ENCODE measurements around the gene TMEM63A. TPM values are rescaled to one million over a fixed set of nuclear protein-coding genes. Genes with fewer than 3 reads are reported as not detected.
A peak's percentile ranks its signal among the peaks of the same experiment; 100 is the strongest.

Gene TMEM63A
- total and polyA plus RNA-seq, 11 donors: 13.7 to 42.7 (median 25.3) TPM

GRCh38 chr1:225896494-225896893, 14.3 kb upstream of the TMEM63A start:
- Histone ChIP-seq H3K36me3 (no peaks in the 10 kb centered on the region), H3K27ac (no peak overlapping the region), H3K4me3 (no peak overlapping the region), H3K9me3 (no peaks in the 10 kb centered on the region), H3K4me1 (peaks cover 0 to 12% (median 0%) of the 10 kb centered on the region in 12 donors), H3K27me3 (no peaks in the 10 kb centered on the region)
- 86 to 93% (median 91%) methylated on average over 5 of the region's 5 CpGs for WGBS, 4 donors
- intact Hi-C loops (cut with DNase I): no loop called here
- DNase-seq (no peak), ATAC-seq (no peak)
- TF ChIP-seq CTCF (IDR thresholded peaks at IDR 0.05): no peak
- TF ChIP-seq POLR2A (IDR thresholded peaks at IDR 0.05): no peak

- H3K9me3 ChIP-seq: no peaks in the 10 kb centered on the region
- TF ChIP-seq POLR2A (IDR thresholded peaks at IDR 0.05): no peak
- no peak for TF ChIP-seq CTCF (IDR thresholded peaks at IDR 0.05)
- H3K4me3 ChIP-seq: no peak overlapping the region
- no peak overlapping the region for H3K27ac ChIP-seq
- intact Hi-C loops (cut with DNase I): no loop called here
- no peaks in the 10 kb centered on the region for H3K36me3 ChIP-seq
- no peak for DNase-seq
- peaks cover 0 to 15% (median 3%) of the 10 kb centered on the region in 12 donors for H3K4me1 ChIP-seq
- no peak for ATAC-seq
- 82 to 89% (median 86%) methylated on average over 6 of the region's 6 CpGs for WGBS, 4 donors
- peaks cover 0 to 4% (median 0%) of the 10 kb centered on the region in 9 donors for H3K27me3 ChIP-seq
Observed at GRCh38 chr1:225892307-225892706, 10.1 kb upstream of the TMEM63A start.

GRCh38 chr1:225891229-225891972, 9.2 kb upstream of the TMEM63A start:
- peaks cover 0 to 4% (median 0%) of the 10 kb centered on the region in 9 donors for H3K27me3 ChIP-seq
- H3K4me1 ChIP-seq: peaks cover 0 to 15% (median 2%) of the 10 kb centered on the region in 12 donors
- no peaks in the 10 kb centered on the region for H3K36me3 ChIP-seq
- H3K9me3 ChIP-seq: no peaks in the 10 kb centered on the region
- TF ChIP-seq CTCF (IDR thresholded peaks at IDR 0.05) (no peak), POLR2A (IDR thresholded peaks at IDR 0.05) (no peak)
- H3K27ac ChIP-seq: peak overlapping the region in 2 of 12 donors; percentile 45 to 57
- no peak overlapping the region for H3K4me3 ChIP-seq
- WGBS, 4 donors: 88 to 95% (median 91%) methylated on average over 14 of the region's 14 CpGs
- DNase-seq (no peak), ATAC-seq (peak in 3 of 4 donors; percentile 34 to 59 (median 36))
- intact Hi-C loops (cut with DNase I): no loop called here

- H3K4me3 ChIP-seq: no peak overlapping the region
- no peak for TF ChIP-seq CTCF (IDR thresholded peaks at IDR 0.05)
- TF ChIP-seq POLR2A (IDR thresholded peaks at IDR 0.05): no peak
- H3K4me1 ChIP-seq: peaks cover 0 to 15% (median 1%) of the 10 kb centered on the region in 12 donors
- intact Hi-C loops (cut with DNase I): no loop called here
- WGBS, 4 donors: 60 to 71% (median 65%) methylated on average over 5 to 6 of the region's 6 CpGs
- no peaks in the 10 kb centered on the region for H3K36me3 ChIP-seq
- H3K9me3 ChIP-seq: no peaks in the 10 kb centered on the region
- DNase-seq (no peak), ATAC-seq (peak in 3 of 4 donors; percentile 11 to 50 (median 25))
- H3K27ac ChIP-seq: peak overlapping the region in 4 of 12 donors; percentile 31 to 57 (median 42)
- H3K27me3 ChIP-seq: peaks cover 0 to 4% (median 0%) of the 10 kb centered on the region in 9 donors
Observed at GRCh38 chr1:225890346-225891228, 8.4 kb upstream of the TMEM63A start.

Data from heart left ventricle (tissue), 16 donors.